IPS DF 4.7 (cell line): Measurements from ENCODE around the gene PEPD.

Source experiments
- DNase-seq: peaks from one replicate; pipeline ENCODE4 v3.0.0-alpha.2; 2013; ENCODE audit warnings: low spot score; ENCODE audit errors: extremely low read depth

Gene PEPD

DNA sequence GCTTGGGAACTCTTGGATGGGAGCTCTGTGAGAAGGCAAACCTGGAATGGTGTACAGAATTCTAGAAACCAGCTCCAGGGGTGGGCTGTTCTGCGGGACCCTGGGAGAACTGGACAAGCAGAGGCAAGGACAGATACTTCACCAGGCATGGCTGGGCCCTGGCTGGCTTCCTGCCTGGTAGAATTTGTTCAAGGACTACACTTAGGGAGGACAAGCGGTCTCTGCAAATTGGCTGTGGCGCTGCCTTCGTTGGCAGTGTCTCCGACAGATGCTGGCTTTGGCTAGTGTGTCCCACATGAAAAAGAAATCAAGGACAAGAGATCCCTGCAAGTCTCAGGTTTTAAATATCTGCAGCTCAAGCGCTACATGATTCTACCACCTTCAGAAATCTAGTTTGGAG lies 135.6 kb downstream of the PEPD start:
- no peak for DNase-seq

- DNase-seq, result no peak
Measured at GRCh38 chr19:33384983-33385382, 136.6 kb downstream of the PEPD start.

GRCh38 chr19:33383720-33384292 lies 137.8 kb downstream of the PEPD start:
- DNase-seq, result no peak

DNA sequence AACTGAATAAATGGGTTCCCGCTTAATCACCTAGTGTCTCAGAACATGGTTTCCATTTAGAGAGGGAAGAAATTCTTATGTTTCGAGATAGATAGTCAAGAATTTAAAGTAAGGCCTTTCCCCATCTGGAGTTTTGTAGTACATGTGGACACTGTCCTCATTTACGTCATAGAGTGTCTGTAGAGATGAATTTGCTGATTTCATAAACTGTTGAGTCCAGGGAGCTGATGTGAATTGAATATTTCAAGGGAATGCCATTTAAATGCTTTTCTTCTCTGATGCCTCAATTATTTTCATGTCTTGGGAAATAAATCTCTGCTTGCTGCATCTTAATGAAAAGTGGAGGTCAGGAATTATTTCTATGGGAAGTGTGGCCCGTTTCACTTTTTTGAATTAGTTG lies 138.6 kb downstream of the PEPD start:
- no peak for DNase-seq

- DNase-seq, result no peak
Measured at GRCh38 chr19:33382006-33382405, 139.6 kb downstream of the PEPD start.

- DNase-seq, result no peak
Measured at GRCh38 chr19:33381101-33381500, 140.5 kb downstream of the PEPD start.

DNA sequence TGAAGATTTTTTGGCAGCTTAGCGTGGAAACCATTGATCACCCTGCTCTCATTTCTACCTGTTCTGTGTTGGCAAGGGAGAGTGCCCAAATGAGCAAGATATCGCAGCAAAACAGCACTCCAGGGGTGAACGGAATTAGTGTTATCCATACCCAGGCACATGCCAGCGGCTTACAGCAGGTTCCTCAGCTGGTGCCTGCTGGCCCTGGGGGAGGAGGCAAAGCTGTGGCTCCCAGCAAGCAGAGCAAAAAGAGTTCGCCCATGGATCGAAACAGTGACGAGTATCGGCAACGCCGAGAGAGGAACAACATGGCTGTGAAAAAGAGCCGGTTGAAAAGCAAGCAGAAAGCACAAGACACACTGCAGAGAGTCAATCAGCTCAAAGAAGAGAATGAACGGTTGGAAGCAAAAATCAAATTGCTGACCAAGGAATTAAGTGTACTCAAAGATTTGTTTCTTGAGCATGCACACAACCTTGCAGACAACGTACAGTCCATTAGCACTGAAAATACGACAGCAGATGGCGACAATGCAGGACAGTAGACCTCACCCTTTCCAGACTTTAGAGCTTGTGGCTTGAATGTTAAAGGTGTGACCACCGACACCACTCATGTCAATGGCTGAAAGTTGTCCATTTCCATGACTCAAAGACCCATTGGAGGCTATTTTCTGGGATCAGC lies 142.3 kb downstream of the PEPD start:
- DNase-seq, result no peak

DNA sequence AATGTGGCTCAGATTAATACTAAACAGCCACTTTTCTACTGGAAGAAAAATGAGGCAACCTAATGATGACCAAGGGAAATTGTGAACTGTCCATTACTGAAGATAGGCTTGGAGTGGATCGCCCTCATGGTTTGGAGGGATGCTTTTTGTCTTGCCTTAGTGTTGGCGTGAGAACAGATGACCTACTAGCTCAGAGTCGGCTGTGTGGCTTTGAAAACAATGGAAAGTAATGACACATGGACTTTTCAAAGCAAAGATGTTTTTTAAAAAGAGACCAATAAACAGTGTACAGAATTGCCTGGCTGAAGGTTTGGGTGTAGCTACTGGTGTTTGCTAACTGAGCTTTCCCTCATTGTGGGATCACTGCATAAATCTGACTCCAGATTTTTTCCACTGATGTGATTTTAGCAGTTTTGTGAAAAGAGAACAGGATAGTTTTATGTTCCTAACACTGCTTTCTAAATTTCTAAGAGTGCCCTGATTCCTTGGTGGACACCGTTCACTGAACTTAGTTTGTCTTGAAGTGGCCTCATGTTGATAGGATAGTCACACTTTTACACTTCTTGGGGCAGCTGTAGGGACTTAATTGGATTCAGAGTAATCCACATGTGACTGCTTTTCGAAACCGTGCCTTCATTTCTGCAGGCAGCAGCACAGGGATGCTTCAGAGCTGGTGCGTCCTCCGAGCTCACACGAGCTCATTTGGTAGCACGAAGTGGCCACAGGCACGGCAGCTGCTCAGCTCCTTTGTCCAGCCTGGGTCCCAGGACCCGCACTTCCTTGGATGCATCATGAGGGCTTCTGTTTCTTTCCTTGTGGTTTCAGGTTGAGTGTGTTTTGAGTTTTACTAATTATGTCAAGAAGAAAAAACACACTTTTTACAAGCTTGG lies 143.8 kb downstream of the PEPD start:
- DNase-seq, result no peak

DNA sequence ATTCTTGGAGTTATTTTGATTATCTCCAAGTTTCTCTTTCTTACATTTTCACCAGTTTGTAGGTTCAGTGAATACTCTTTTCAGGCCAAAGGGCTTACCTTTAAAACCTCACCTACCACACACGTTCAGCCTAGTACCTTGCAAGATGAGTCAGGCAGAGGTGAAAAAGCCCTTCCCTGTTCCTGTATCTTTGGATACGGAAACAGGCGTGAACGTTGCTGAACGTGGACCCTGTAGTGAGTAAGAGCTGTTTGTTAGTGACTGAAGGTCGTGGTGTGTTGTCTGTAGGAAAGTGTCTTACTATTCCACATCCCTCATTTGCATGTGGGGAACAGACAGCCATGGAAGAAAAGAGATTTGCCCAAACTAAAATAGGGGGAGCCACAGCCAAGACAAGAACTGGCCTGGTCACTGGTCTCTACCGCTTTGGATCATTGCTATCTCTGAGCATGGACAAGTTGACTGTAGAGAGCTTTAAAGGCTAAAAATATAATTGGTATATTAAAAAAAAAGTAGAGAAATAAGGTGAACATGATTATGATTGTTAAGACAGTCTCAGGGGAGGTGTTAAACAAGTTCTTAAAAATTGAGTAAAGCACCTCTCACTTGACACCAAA lies 144.5 kb downstream of the PEPD start:
- no peak for DNase-seq

DNA sequence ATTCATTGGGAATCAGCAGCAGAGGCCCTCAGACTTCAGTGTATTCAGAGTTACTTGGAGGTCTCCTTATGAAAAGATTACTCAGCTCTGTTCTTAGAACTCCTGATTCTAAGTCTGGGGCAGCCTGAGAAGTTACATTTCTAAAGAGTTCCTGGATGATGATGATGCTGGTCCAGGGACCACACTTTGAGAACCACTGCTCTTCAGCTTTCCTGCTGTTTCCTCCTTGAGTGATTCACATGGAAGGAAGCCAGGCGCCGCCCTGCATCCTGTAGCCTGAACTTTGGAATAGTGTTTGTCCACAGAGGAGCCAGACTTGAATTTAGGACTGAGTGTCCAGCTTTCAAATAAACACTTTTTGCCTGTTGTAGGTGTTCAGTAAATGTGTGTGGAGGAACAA lies 145.2 kb downstream of the PEPD start:
- DNase-seq, result no peak

GRCh38 chr19:33375837-33376159 lies 145.8 kb downstream of the PEPD start:
- DNase-seq, result no peak

DNA sequence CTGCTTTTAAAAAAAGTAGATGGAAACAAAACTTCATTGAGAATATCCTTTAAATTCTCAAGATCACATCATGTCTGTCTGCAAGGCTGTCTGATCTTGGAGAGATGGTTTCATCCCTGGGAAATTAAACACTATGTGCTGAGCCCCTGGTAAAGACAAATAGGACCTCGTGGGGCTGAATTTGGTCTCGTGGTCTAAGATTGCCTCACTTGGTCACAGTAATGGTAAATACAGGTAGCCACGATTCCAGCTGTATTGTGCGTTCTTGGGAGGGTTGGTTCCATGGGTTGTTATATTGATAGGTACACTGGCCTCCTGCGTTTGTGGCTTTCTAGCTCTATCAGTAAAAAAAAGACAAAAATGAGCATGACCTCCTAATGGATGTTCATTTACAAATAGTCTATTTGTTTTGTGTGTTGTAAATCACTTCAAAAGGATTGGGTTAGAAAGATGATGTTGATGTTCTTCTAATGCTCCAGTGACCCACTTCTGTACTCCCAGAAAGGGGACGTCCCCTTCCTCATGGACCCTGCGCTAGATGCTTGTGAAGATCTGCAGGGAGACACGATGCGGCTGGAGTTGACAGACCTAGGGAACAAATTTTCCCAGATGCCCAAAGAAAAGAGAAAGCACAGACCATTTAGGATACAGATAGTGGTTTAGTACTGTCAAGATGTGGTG lies 146.3 kb downstream of the PEPD start:
- DNase-seq, result no peak

DNA sequence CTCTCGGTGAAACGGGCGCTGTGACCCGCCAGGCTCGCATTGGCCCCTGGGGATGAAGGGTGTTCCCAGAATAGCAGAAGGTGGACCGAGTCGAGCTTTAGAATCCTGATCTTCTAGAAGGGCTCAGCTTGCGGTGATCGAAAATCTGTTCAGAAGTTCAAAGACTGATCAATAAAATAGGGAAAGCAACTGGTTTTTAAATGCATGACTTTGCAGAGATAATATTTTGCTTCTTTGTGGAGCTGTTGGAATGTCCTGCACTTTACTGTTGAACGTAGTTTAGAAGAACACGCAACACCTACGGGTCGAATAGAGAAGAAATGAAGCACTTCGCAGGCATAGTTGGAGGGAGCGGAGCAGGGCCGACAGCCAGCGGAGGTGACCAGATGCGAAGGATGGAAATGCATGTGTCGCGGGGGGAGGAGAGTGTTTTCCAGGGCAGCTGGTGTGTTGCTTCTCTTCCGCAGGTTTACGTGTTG lies 147.3 kb downstream of the PEPD start:
- DNase-seq, result no peak

DNA sequence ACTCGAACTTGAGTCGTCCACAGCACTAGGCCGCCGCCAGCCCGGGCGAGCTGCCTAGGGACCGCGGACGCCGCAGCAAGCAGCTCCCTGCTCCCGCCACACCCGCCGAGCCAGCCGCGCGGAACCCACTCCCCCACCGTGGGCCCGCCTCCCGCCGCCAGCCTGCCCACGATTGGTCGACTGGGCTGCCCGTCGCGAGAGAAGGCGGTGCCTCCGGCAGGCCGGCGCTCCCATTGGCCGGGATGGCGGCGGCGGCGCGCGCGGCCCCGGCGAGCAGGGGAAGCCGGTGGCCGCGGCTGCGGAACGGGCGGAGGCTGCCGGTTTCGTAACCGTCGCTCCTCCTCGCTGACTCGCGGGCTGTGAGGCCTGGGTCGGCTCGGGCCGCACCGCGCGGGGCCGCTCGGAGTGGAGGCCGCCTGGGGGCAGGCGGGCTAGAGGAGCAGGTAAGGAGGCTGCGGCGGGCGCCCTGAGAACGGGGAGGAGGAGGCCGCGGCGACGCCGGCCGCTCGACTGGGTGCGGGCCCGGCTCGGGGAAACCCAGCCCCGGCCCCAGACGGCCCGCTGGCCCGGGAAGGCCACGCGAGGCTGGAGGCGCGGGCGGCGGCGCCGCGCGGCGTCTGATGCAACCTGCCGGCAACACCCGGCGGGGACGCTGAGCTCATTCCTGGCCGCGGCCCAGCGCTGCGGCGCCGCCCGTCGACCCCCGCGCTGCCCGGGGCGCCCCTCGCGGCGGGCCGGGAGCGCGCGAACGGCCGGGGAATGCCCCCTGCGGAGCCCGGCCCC lies 147.9 kb downstream of the PEPD start, which contains the start of gene CEBPG:
Gene CEBPG (plus strand): TSS at position 257 of the 783 bp plus-strand sequence. CDS start 5,531 bp downstream, outside the sequence.
- DNase-seq, result no peak

DNA sequence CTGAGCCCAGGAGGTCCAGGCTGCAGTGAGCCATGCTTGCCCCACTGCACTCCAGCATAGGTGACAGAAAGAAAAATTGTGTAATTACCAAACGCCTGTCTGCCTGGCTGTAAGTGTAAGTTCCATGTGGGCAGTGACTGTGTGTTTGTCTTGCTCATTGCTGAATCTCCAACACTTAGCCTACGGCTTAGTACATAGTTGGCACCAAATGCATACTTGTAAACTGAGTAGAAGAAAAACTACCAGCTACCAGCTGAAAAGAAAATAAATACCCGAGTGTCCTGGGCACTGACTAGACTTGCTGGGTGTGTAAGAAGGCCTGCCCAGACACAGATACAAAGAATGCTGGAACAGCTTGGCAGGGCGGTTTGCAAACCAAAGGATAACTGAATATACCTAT lies 150.8 kb downstream of the PEPD start:
- no peak for DNase-seq

GRCh38 chr19:33368074-33368864 lies 153.3 kb downstream of the PEPD start:
- DNase-seq, result no peak

GRCh38 chr19:33366897-33367296 lies 154.7 kb downstream of the PEPD start:
- no peak for DNase-seq

DNA sequence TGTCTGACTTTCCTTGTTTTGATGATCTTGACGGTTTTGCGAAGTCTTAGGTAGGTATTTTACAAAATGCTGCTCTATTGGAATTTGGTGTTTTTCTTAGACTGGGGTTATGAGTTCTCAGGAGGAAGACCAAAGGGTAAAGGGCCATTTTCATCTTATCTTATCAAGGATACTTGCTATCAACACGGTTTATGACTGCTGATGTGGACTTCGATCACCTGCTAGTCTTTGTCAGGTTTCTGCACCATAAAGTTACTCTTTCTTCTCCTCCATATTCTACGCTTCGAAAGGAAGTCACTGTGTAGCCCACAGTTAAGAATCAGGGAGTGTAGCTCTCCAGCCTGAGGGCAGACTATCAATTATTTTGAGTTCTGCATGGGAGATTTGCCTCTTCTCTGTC lies 155.5 kb downstream of the PEPD start:
- DNase-seq, result no peak

- no peak for DNase-seq
Measured at GRCh38 chr19:33365691-33366090, 155.9 kb downstream of the PEPD start.

GRCh38 chr19:33363476-33363875 lies 158.1 kb downstream of the PEPD start:
- DNase-seq, result no peak
